ENCODE measurements around the gene SOX14.

The SOX14 gene

DNA sequence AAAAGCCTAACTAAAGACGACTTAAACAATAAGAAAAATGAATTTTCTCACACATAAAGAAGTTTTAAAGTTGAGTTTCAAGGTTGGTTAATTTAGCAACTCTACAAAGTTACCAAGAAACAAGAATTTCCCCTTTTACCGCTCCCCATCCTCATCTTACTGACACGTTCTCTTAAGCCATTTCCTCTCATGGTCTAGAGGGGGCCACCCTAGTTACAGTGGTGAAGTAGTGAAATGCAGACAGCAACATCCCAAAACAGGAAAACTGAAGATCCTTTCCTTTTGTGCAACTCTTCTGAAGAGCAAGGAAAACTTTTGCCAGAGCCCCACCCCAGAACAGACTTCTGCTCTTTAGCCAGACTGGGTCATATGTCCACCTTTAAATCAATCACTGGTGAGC is 17.3 kb upstream of the SOX14 start:
- H2AK5ac ChIP-seq (ENCODE audit: low read length): no peak overlapping the region
- no peak overlapping the region for H3K18ac ChIP-seq (ENCODE audit: low read length)
- no peak overlapping the region for H3K23ac ChIP-seq (ENCODE audit: low read length)
- no peaks in the 10 kb centered on the region for H3K4me1 ChIP-seq (ENCODE audit: control insufficient read depth, low read depth, low read length)
- H2BK120ac ChIP-seq (ENCODE audit: low read depth, low read length): no peak overlapping the region
- H4K8ac ChIP-seq (ENCODE audit: low read depth, low read length): no peak overlapping the region
- H3K27ac ChIP-seq (ENCODE audit: low read depth, low read length): no peak overlapping the region
- no peaks in the 10 kb centered on the region for H3K79me1 ChIP-seq (ENCODE audit: low read length)
- no peaks in the 10 kb centered on the region for H3K27me3 ChIP-seq (ENCODE audit: insufficient read depth, low read length, poor library complexity)
- H4K5ac ChIP-seq (ENCODE audit: low read length): no peak overlapping the region
- H2BK15ac ChIP-seq (replicated peaks; ENCODE audit: low read depth): no peak overlapping the region
- peak; percentile 28 for DNase-seq
- no peak overlapping the region for H3K4ac ChIP-seq (ENCODE audit: low read depth, low read length)
- H3K36me3 ChIP-seq (ENCODE audit: control insufficient read depth, insufficient read depth, low read length): no peaks in the 10 kb centered on the region
- H3K4me2 ChIP-seq (ENCODE audit: low read length): no peak overlapping the region
- H3K9ac ChIP-seq (ENCODE audit: low read length): no peak overlapping the region
- H3K56ac ChIP-seq (ENCODE audit: low read length): no peak overlapping the region
- no peak overlapping the region for H2BK5ac ChIP-seq (ENCODE audit: low read length)
- no peak overlapping the region for H3K4me3 ChIP-seq (ENCODE audit: low read length)
- no peaks in the 10 kb centered on the region for H3K79me2 ChIP-seq (ENCODE audit: control insufficient read depth, insufficient read depth, low read length)
- WGBS (ENCODE audit: extremely low coverage, insufficient coverage, low lambda C conversion rate): no CpG with 5 or more reads among the region's 3 CpGs

DNA sequence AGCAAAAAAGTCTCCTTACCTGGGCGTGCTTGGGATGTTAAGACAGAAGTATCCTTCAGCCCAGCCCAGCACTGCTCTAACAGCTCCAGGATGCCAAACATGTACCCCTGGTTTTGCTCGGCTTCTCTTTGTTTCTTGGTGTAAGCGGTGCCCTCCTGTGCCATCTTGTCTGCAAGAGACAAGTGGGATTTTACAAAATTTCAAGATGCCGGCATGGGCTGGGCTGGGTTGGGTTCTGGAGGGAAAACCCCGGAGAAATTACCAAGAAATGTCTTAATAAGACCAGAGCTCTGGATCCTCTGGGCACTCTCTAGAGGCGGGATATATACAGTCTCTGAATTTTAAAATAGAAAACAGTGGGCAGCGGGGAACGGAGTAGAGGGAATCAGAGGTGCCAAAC is 4.6 kb upstream of the SOX14 start:
- Histone ChIP-seq H2BK120ac (ENCODE audit: low read depth, low read length) (no peak overlapping the region), H3K4me3 (ENCODE audit: low read length) (no peak overlapping the region), H2BK15ac (replicated peaks; ENCODE audit: low read depth) (no peak overlapping the region), H3K27me3 (ENCODE audit: insufficient read depth, low read length, poor library complexity) (peaks cover 49% of the 10 kb centered on the region), H3K4me2 (ENCODE audit: low read length) (no peak overlapping the region), H3K56ac (ENCODE audit: low read length) (no peak overlapping the region), H4K8ac (ENCODE audit: low read depth, low read length) (no peak overlapping the region), H4K5ac (ENCODE audit: low read length) (no peak overlapping the region), H3K4me1 (ENCODE audit: control insufficient read depth, low read depth, low read length) (no peaks in the 10 kb centered on the region), H2AK5ac (ENCODE audit: low read length) (no peak overlapping the region), H2BK5ac (ENCODE audit: low read length) (no peak overlapping the region), H3K36me3 (ENCODE audit: control insufficient read depth, insufficient read depth, low read length) (no peaks in the 10 kb centered on the region), H3K79me2 (ENCODE audit: control insufficient read depth, insufficient read depth, low read length) (no peaks in the 10 kb centered on the region), H3K23ac (ENCODE audit: low read length) (no peak overlapping the region), H3K79me1 (ENCODE audit: low read length) (no peaks in the 10 kb centered on the region), H3K4ac (ENCODE audit: low read depth, low read length) (no peak overlapping the region), H3K27ac (ENCODE audit: low read depth, low read length) (no peak overlapping the region), H3K18ac (ENCODE audit: low read length) (no peak overlapping the region), H3K9ac (ENCODE audit: low read length) (no peak overlapping the region)
- no CpG with 5 or more reads among the region's 8 CpGs for WGBS (ENCODE audit: extremely low coverage, insufficient coverage, low lambda C conversion rate)
- DNase-seq: no peak

DNA sequence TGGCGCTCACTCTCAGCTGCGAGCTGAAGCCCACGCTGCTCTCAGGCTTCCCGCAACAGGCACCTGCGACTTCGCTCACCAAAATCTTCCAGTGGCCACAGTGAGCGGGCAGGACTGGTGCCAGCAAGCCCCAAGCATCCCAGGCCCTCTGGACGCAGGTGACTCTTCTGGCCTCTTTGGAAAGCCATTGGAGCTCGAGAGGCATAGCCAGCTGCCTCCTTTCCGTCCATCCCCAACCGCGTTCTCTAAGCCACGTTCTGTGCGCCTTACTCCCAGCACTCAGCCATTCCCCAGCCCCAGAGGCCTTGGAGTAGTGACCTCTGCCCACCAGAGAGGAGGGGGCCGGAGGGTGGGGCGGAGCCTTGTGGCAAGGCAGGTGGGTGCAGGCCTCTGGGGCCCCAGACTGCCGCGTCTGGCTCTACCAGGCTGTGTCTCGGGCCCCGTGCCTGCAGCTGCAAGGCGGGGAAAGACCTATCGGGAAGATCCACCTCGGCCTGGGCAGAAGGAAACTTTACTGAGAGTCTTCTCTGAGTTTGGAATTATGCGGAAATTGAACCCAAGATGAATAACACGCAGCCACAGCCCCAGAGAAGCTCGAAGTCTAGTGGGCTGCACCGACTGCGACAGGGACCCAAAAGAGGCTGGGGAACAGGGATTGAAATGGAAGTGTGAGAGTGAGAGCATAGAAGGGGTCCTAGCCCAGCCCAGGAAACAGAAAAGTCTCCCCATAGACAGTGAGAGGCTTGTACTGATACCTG is 3.6 kb upstream of the SOX14 start:
- Histone ChIP-seq H3K4ac (ENCODE audit: low read depth, low read length) (no peak overlapping the region), H3K4me1 (ENCODE audit: control insufficient read depth, low read depth, low read length) (no peaks in the 10 kb centered on the region), H3K4me2 (ENCODE audit: low read length) (no peak overlapping the region), H3K4me3 (ENCODE audit: low read length) (no peak overlapping the region), H4K8ac (ENCODE audit: low read depth, low read length) (no peak overlapping the region), H3K36me3 (ENCODE audit: control insufficient read depth, insufficient read depth, low read length) (no peaks in the 10 kb centered on the region), H3K79me2 (ENCODE audit: control insufficient read depth, insufficient read depth, low read length) (no peaks in the 10 kb centered on the region), H2AK5ac (ENCODE audit: low read length) (no peak overlapping the region), H2BK120ac (ENCODE audit: low read depth, low read length) (no peak overlapping the region), H2BK15ac (replicated peaks; ENCODE audit: low read depth) (no peak overlapping the region), H4K5ac (ENCODE audit: low read length) (no peak overlapping the region), H3K27ac (ENCODE audit: low read depth, low read length) (no peak overlapping the region), H2BK5ac (ENCODE audit: low read length) (no peak overlapping the region), H3K23ac (ENCODE audit: low read length) (no peak overlapping the region), H3K56ac (ENCODE audit: low read length) (no peak overlapping the region), H3K9ac (ENCODE audit: low read length) (no peak overlapping the region), H3K18ac (ENCODE audit: low read length) (no peak overlapping the region), H3K79me1 (ENCODE audit: low read length) (no peaks in the 10 kb centered on the region), H3K27me3 (ENCODE audit: insufficient read depth, low read length, poor library complexity) (peaks cover 59% of the 10 kb centered on the region)
- no peak for DNase-seq
- no CpG with 5 or more reads among the region's 28 CpGs for WGBS (ENCODE audit: extremely low coverage, insufficient coverage, low lambda C conversion rate)

DNA sequence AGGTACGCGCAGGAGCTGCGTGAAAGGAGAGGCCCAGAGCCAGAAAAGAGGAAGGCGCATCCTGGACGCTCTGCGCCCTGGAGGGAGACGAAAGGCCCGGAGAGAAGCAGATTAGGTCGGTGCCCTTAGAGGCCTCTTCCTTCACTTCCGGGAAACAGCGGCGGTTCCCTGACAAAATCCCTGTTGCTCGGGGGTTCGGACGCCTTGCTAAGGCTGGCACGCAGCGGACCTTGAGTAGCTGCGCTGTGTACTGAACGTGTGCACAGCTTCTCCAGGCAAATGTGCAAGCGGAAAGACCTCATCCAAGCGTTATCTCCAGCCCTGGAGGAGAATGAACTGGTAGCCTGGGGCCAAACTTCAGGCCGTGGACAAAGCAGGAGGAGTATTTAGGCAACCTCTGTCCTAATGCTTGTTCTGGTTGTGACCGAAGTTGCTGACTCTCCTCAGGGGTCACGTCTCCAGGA is 3.0 kb upstream of the SOX14 start:
- Histone ChIP-seq H3K79me1 (ENCODE audit: low read length) (no peaks in the 10 kb centered on the region), H3K4ac (ENCODE audit: low read depth, low read length) (no peak overlapping the region), H3K27ac (ENCODE audit: low read depth, low read length) (no peak overlapping the region), H3K9ac (ENCODE audit: low read length) (no peak overlapping the region), H3K23ac (ENCODE audit: low read length) (no peak overlapping the region), H2BK5ac (ENCODE audit: low read length) (no peak overlapping the region), H3K36me3 (ENCODE audit: control insufficient read depth, insufficient read depth, low read length) (no peaks in the 10 kb centered on the region), H3K4me1 (ENCODE audit: control insufficient read depth, low read depth, low read length) (no peaks in the 10 kb centered on the region), H4K5ac (ENCODE audit: low read length) (no peak overlapping the region), H3K79me2 (ENCODE audit: control insufficient read depth, insufficient read depth, low read length) (no peaks in the 10 kb centered on the region), H2BK15ac (replicated peaks; ENCODE audit: low read depth) (no peak overlapping the region), H2BK120ac (ENCODE audit: low read depth, low read length) (no peak overlapping the region), H2AK5ac (ENCODE audit: low read length) (no peak overlapping the region), H3K56ac (ENCODE audit: low read length) (no peak overlapping the region), H3K4me3 (ENCODE audit: low read length) (no peak overlapping the region), H4K8ac (ENCODE audit: low read depth, low read length) (no peak overlapping the region), H3K27me3 (ENCODE audit: insufficient read depth, low read length, poor library complexity) (peaks cover 65% of the 10 kb centered on the region), H3K4me2 (ENCODE audit: low read length) (no peak overlapping the region), H3K18ac (ENCODE audit: low read length) (no peak overlapping the region)
- WGBS (ENCODE audit: extremely low coverage, insufficient coverage, low lambda C conversion rate): no CpG with 5 or more reads among the region's 24 CpGs
- peak; percentile 21 for DNase-seq

DNA sequence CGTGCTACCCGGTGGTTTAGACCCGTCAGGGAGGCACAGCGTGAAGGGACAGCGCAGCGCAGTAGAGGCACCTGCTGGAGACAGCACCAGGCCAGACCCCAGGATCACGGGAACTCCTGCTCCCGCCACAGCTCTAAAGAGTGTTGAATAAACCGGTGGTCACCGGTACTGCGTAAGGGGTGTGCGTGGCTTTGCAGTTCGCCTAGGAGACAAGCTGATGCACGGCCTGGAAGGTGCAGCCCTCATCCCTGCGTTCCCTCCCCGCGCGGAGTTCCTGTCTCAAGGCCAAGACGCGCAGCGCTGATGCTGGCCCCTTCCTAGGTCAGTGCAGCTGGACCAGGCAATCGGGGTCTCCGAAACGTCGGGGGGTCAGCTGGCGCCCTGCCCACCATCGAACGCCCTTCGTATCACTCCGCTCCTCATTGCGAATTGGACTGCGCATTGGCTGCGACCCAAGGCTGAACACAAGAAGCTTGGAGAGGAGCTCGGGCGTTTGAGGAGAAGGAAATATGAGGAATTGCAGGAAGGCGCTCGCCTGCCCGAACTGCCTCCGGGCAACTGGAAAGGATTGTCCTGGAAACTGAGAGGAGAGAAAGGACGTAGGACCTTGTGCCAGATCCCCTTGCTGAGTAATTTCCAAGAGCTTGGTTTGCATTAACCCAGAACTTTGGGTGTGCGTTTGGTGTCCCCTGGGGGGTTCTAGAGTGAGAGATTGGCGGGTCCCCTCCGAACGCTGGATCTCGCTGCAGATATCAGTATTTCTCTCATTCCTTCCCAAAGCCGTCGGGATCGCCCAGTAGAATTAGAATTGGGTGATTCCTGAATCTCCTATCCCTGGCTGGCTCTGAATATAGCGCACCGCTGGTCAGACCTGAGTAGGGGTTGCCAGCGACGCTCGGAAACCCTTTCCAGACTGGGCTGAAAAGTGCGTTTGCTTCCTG is 2.3 kb upstream of the SOX14 start:
- Histone ChIP-seq H3K18ac (ENCODE audit: low read length) (no peak overlapping the region), H4K5ac (ENCODE audit: low read length) (no peak overlapping the region), H2BK15ac (replicated peaks; ENCODE audit: low read depth) (no peak overlapping the region), H3K79me2 (ENCODE audit: control insufficient read depth, insufficient read depth, low read length) (no peaks in the 10 kb centered on the region), H4K8ac (ENCODE audit: low read depth, low read length) (no peak overlapping the region), H3K27me3 (ENCODE audit: insufficient read depth, low read length, poor library complexity) (peaks cover 72% of the 10 kb centered on the region), H3K4me2 (ENCODE audit: low read length) (no peak overlapping the region), H3K4ac (ENCODE audit: low read depth, low read length) (no peak overlapping the region), H2BK5ac (ENCODE audit: low read length) (no peak overlapping the region), H3K9ac (ENCODE audit: low read length) (no peak overlapping the region), H3K23ac (ENCODE audit: low read length) (no peak overlapping the region), H3K36me3 (ENCODE audit: control insufficient read depth, insufficient read depth, low read length) (no peaks in the 10 kb centered on the region), H3K79me1 (ENCODE audit: low read length) (no peaks in the 10 kb centered on the region), H3K4me1 (ENCODE audit: control insufficient read depth, low read depth, low read length) (no peaks in the 10 kb centered on the region), H3K4me3 (ENCODE audit: low read length) (no peak overlapping the region), H3K27ac (ENCODE audit: low read depth, low read length) (no peak overlapping the region), H2AK5ac (ENCODE audit: low read length) (no peak overlapping the region), H3K56ac (ENCODE audit: low read length) (no peak overlapping the region), H2BK120ac (ENCODE audit: low read depth, low read length) (no peak overlapping the region)
- DNase-seq: peak; percentile 43
- WGBS (ENCODE audit: extremely low coverage, insufficient coverage, low lambda C conversion rate): no CpG with 5 or more reads among the region's 54 CpGs

Measured in mesendoderm (in vitro differentiated cells).